NCI-H524 treated with DMSO at 0.1 percent for 48 hours (cell line): Measurements from ENCODE around the gene RDX.

ENCODE experiments used
- DNase-seq: peaks from one replicate; lab custom pipeline; 2025; lab: John Stamatoyannopoulos, UW

Gene RDX

GRCh38 chr11:110128161-110128560 lies 168.3 kb downstream of the RDX start:
- peak; percentile 24 for DNase-seq

GRCh38 chr11:110126936-110127335 lies 169.5 kb downstream of the RDX start:
- DNase-seq = no peak

DNA sequence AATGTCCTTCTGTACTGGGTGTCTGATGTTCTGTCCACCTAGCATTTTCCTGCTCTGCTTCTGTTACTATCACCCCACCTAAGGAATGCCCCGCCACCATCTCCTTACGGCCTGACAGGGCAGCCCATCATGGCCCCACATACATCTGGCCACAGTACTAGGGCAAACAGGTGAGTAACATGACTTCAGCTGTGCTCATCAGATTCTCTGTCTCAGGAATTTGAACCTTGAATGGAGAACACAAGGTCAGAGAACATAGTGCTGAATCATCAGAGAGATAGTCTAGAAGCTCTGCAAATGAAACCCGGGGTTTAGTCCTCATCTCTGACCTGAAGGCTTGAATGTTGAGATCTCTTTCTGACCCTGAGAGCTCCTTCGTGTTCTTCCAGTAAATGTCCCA lies 170.8 kb downstream of the RDX start:
- DNase-seq = no peak
